Suprapubic skin (tissue), 4 donors: Measurements from ENCODE around the gene MMP7. TPM values are rescaled to one million over a fixed set of nuclear protein-coding genes. Genes with fewer than 3 reads are reported as not detected.

Experiments
- DNase-seq, 2 donors: peaks; one replicate each; pipeline ENCODE4 v3.0.0-alpha.2; 2019; ENCODE audit warnings: low spot score in 2 of 2
- H3K27ac ChIP-seq: fragments of 200-600 bp; sonication (generic); one replicate; pipeline ENCODE4 v1.5.1; 2019
- H3K27me3 ChIP-seq: fragments of 200-600 bp; sonication (generic); one replicate; pipeline ENCODE4 v1.5.1; 2019
- H3K36me3 ChIP-seq: fragments of 200-600 bp; sonication (generic); one replicate; pipeline ENCODE4 v1.5.1; 2019
- H3K4me1 ChIP-seq: fragments of 200-600 bp; sonication (generic); one replicate; pipeline ENCODE4 v1.5.1; 2019
- H3K4me3 ChIP-seq: fragments of 200-600 bp; sonication (generic); one replicate; pipeline ENCODE4 v1.5.1; 2019; ENCODE audit warnings: mild to moderate bottlenecking
- H3K9me3 ChIP-seq: fragments of 200-600 bp; sonication (generic); one replicate; pipeline ENCODE4 v1.5.1; 2019
- EP300 ChIP-seq: sonication (generic); formaldehyde crosslinking; IDR thresholded peaks from one replicate; pipeline ENCODE4 v1.6.1; 2017; ENCODE audit warnings: antibody characterized with exemption
- POLR2A ChIP-seq, 2 donors: fragments of 450-650 bp; IDR thresholded peaks; one replicate each; pipeline ENCODE4 v1.6.1; 2017; ENCODE audit warnings: antibody characterized with exemption in 2 of 2, mild to moderate bottlenecking in 2 of 2, moderate library complexity in 2 of 2
- POLR2AphosphoS5 ChIP-seq, 3 donors: sonication (generic); formaldehyde crosslinking; IDR thresholded peaks; one replicate each; pipeline ENCODE4 v1.6.1; 2017; ENCODE audit warnings: antibody characterized with exemption in 3 of 3
- WGBS: methylation state at CpG from one replicate; pipeline ENCODE4 v1.1.5; 2018; 5-methylcytosine and 5-hydroxymethylcytosine counted together
- total RNA-seq, 4 donors: library from RNA; depleted of rRNA; stranded (reverse); fragments of >200 nt; gene quantifications; one replicate each; pipeline ENCODE4 v1.1.0, GENCODE V29; 2016
- TF ChIP-seq, protein P1 (sequence below), 2 donors: fragments of 200-600 bp in 1 of 2; fragments of 450-650 bp in 1 of 2; sonication (generic) in 1 of 2; IDR thresholded peaks; one replicate each; pipeline ENCODE4 v1.5.1; 2016 to 2019; ENCODE audit warnings: antibody characterized with exemption in 2 of 2, mild to moderate bottlenecking in 1 of 2, moderate library complexity in 1 of 2

Gene MMP7
- total RNA-seq, 4 donors from 2014 or later = 29.9 to 155 (median 81.8) TPM

DNA sequence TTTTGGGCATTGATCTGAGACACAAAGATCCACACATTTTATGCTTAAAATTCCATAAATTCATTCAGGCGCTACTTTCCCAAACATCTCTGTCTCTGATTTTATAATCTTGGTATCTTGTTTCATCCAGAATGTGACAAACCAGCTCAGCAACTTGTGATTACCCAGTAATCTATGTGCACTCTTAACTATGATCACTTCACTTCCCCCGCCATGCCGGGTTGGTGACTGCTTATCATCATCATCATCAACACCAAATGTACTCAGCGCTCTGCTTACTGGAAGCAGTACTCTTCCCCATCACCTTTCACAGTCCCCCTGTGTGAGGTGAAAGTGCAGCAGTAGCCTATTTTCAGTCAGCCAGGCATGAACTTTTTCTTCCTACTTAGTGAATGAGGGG is 15.2 kb upstream of the MMP7 start:
- Histone ChIP-seq H3K36me3 (no peaks in the 10 kb centered on the region), H3K4me3 (no peak overlapping the region), H3K27ac (no peak overlapping the region), H3K4me1 (no peaks in the 10 kb centered on the region), H3K9me3 (no peaks in the 10 kb centered on the region), H3K27me3 (no peaks in the 10 kb centered on the region)
- TF ChIP-seq POLR2A (IDR thresholded peaks at IDR 0.05) (no peak), EP300 (no peak), POLR2AphosphoS5 (IDR thresholded peaks at IDR 0.05) (no peak)
- TF ChIP-seq, protein P1, sequence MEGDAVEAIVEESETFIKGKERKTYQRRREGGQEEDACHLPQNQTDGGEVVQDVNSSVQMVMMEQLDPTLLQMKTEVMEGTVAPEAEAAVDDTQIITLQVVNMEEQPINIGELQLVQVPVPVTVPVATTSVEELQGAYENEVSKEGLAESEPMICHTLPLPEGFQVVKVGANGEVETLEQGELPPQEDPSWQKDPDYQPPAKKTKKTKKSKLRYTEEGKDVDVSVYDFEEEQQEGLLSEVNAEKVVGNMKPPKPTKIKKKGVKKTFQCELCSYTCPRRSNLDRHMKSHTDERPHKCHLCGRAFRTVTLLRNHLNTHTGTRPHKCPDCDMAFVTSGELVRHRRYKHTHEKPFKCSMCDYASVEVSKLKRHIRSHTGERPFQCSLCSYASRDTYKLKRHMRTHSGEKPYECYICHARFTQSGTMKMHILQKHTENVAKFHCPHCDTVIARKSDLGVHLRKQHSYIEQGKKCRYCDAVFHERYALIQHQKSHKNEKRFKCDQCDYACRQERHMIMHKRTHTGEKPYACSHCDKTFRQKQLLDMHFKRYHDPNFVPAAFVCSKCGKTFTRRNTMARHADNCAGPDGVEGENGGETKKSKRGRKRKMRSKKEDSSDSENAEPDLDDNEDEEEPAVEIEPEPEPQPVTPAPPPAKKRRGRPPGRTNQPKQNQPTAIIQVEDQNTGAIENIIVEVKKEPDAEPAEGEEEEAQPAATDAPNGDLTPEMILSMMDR (IDR thresholded peaks at IDR 0.05) = no peak
- no peak for DNase-seq
- WGBS = 74% methylated on average over 4 of the region's 4 CpGs

DNA sequence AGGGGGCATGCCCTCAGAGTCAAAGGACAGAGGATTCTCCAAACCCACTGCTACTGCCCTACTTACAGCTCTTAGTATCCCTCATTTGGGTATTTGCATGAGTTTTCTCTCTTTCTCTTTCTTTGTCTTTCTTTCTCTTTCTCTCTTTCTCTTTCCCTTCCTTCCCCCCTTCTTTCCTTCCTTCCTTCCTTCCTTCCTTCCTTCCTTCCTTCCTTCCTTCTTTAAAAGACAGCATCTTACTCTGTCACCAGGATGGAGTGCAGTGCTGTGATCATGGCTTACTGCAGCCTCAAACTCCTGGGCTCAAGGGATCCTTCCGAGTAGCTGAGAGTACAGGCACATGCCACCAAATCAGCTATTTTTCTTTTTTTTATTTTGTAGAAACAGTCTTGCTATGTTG is 14.0 kb upstream of the MMP7 start:
- Histone ChIP-seq H3K4me3 (no peak overlapping the region), H3K27ac (no peak overlapping the region), H3K36me3 (no peaks in the 10 kb centered on the region), H3K27me3 (no peaks in the 10 kb centered on the region), H3K9me3 (no peaks in the 10 kb centered on the region), H3K4me1 (no peaks in the 10 kb centered on the region)
- TF ChIP-seq POLR2A (IDR thresholded peaks at IDR 0.05) (no peak), POLR2AphosphoS5 (IDR thresholded peaks at IDR 0.05) (no peak), EP300 (no peak)
- TF ChIP-seq, protein P1 (IDR thresholded peaks at IDR 0.05) = no peak
- WGBS = 82% methylated on average over 1 of the region's 1 CpG
- DNase-seq = no peak

DNA sequence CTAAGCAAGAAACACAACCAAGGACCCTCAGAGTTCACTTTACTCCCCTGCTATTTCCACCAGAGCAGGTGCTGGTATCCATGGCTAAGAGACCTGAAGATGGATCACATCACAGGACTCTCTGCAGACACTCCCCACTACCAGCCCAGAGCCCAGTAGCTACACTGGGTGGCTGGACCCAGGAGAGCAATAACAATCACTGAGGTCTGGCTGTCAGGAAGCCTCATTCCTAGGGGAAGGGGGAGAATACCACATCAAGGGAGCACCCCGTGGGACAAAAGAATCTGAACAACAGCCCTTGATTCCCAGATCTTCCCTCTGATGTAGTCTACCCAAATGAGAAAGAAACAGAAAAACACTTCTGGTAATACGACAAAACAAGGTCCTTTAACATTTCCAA is 9.0 kb upstream of the MMP7 start:
- TF ChIP-seq, protein P1 (IDR thresholded peaks at IDR 0.05) = no peak
- TF ChIP-seq POLR2AphosphoS5 (IDR thresholded peaks at IDR 0.05) (no peak), EP300 (no peak), POLR2A (IDR thresholded peaks at IDR 0.05) (no peak)
- WGBS = 62% methylated on average over 2 of the region's 2 CpGs
- no peaks in the 10 kb centered on the region for H3K9me3 ChIP-seq
- H3K27ac ChIP-seq = no peak overlapping the region
- H3K4me1 ChIP-seq = no peaks in the 10 kb centered on the region
- no peak for DNase-seq
- H3K36me3 ChIP-seq = no peaks in the 10 kb centered on the region
- peaks cover 5% of the 10 kb centered on the region for H3K27me3 ChIP-seq
- H3K4me3 ChIP-seq = no peak overlapping the region

DNA sequence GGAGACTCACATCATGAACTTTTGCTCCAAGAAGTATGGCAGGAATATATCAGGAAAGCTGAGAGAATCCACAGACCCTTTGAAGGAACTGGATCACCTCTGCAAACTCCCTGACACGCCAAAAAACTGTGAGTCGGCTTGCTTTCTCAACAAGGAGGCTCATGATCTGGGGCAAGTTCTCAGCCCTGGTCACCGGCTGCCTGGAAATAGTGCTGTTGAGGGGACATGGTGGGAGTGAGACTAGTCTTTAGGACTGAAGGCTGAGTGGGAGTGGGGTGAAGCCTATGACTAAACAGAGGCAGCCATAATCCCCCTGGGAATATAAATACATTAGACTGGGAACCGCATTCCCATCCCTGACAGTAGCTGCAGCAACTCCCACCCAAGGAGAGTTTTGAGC is 8.4 kb upstream of the MMP7 start:
- H3K4me3 ChIP-seq = no peak overlapping the region
- no peaks in the 10 kb centered on the region for H3K9me3 ChIP-seq
- TF ChIP-seq EP300 (no peak), POLR2A (IDR thresholded peaks at IDR 0.05) (no peak), POLR2AphosphoS5 (IDR thresholded peaks at IDR 0.05) (no peak)
- TF ChIP-seq, protein P1 (IDR thresholded peaks at IDR 0.05) = no peak
- 85% methylated on average over 4 of the region's 4 CpGs for WGBS
- no peak for DNase-seq
- no peaks in the 10 kb centered on the region for H3K36me3 ChIP-seq
- H3K27ac ChIP-seq = no peak overlapping the region
- H3K4me1 ChIP-seq = no peaks in the 10 kb centered on the region
- H3K27me3 ChIP-seq = peaks cover 5% of the 10 kb centered on the region

DNA sequence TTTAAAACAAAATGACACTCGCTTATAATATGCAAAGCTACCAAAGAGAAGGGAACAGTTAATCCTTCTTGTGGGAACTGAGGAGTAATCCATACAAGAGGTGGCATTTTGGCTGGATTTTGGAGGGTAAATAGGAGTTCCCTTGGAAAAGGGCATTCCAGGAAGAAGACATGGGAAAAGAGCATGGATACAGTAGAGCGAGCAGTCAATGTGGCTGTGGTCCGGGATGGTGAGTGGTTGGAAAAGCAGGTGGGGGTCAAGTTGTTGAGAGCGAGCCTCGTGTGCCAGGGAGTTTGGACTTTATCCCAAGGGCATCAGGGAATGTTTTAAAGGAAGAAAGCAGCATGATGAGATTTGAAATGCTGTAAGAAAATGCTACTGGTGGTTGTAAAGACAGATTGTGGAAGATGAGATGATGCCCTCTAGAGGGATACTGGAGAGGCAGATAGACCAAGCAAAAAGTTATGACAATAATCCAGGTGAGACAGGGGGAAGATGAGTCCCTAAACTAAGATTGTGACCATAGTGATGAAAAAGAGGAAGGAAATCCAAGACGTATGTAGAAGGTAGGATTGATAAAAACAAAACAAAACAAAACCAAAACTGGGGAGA is 3.8 kb upstream of the MMP7 start:
- H3K4me3 ChIP-seq = no peak overlapping the region
- H3K4me1 ChIP-seq = no peaks in the 10 kb centered on the region
- no peak for DNase-seq
- TF ChIP-seq POLR2AphosphoS5 (IDR thresholded peaks at IDR 0.05) (no peak), EP300 (no peak), POLR2A (IDR thresholded peaks at IDR 0.05) (no peak)
- TF ChIP-seq, protein P1 (IDR thresholded peaks at IDR 0.05) = no peak
- no peak overlapping the region for H3K27ac ChIP-seq
- peaks cover 3% of the 10 kb centered on the region for H3K27me3 ChIP-seq
- no peaks in the 10 kb centered on the region for H3K36me3 ChIP-seq
- H3K9me3 ChIP-seq = no peaks in the 10 kb centered on the region
- WGBS = 72% methylated on average over 6 of the region's 6 CpGs
